Adrenal gland (tissue), 12 donors: ENCODE results near the gene RPLP2. TPM values are rescaled to one million over a fixed set of nuclear protein-coding genes. Genes with fewer than 3 reads are reported as not detected.

ENCODE experiments used
- DNase-seq, 7 donors: peaks; one replicate each; pipeline ENCODE4 v3.0.0-alpha.2; 2019 to 2020
- H3K27ac ChIP-seq, 5 donors: fragments of 200-600 bp; sonication (generic) in 4 of 5; 1 replicate in 3 of 5; 2 replicates in 2 of 5; pipeline versions ENCODE4 v1.5.1 to v1.8.0; 2016 to 2020; ENCODE audit warnings: mild to moderate bottlenecking in 1 of 5
- H3K27me3 ChIP-seq: fragments of 200-600 bp; 2 replicates; pipeline ENCODE4 v1.8.0; 2021
- H3K36me3 ChIP-seq, 2 donors: fragments of 200-600 bp; replicated peaks in 1 of 2; 1 replicate in 1 of 2; 2 replicates in 1 of 2; pipeline versions ENCODE4 v1.5.1 to v1.8.0; 2018 to 2022
- H3K4me1 ChIP-seq, 2 donors: fragments of 200-600 bp; replicated peaks in 1 of 2; 1 replicate in 1 of 2; 2 replicates in 1 of 2; pipeline versions ENCODE4 v1.5.1 to v1.8.0; 2018 to 2021
- H3K4me3 ChIP-seq, 4 donors: fragments of 200-600 bp; sonication (generic) in 3 of 4; one replicate each; pipeline ENCODE4 v1.5.1; 2016 to 2018
- H3K9me3 ChIP-seq, 3 donors: fragments of 200-600 bp; sonication (generic) in 1 of 3; replicated peaks in 1 of 3; 1 replicate in 2 of 3; 2 replicates in 1 of 3; pipeline versions ENCODE4 v1.5.1 to v1.8.0; 2016 to 2021
- POLR2A ChIP-seq, 2 donors: fragments of 450-650 bp; IDR thresholded peaks; one replicate each; pipeline ENCODE4 v1.6.1; 2017; ENCODE audit warnings: antibody characterized with exemption in 2 of 2, mild to moderate bottlenecking in 2 of 2, moderate library complexity in 1 of 2
- WGBS, 4 donors: extraction: QIAGEN DNeasy Blood & Tissue Kit in 2 of 4; methylation state at CpG; one replicate each; pipeline versions ENCODE4 v1.1.5 to v1.1.7; 2013 to 2017; 5-methylcytosine and 5-hydroxymethylcytosine counted together
- intact Hi-C, 2 donors: fragments of 100-400 bp; cut with DNase I; formaldehyde crosslinking; loops; one replicate each; pipeline versions ENCODE4 v1.14.1 to v1.15.0; 2022 to 2023
- polyA plus RNA-seq, 3 donors: library from polyadenylated mRNA; stranded (reverse); fragments of 200-250 nt in 2 of 3; fragments of 350-450 nt in 1 of 3; fragmentation: Illumina TruSeq in 1 of 3; extraction: RNeasy Lipid Tissue Mini Kit (QIAGEN cat#74804) in 1 of 3; gene quantifications; one replicate each; pipeline ENCODE4 v1.2.3, GENCODE V29; 2013 to 2014
- total RNA-seq, 9 donors: library from RNA; depleted of rRNA in 4 of 9; stranded (reverse); fragments of >200 nt in 4 of 9; fragments of 120-200 nt in 1 of 9; fragmentation: NEBNext Ultra II Directional in 1 of 9; extraction: Animal tissue kit (Norgen Biotek cat#: 25700) in 1 of 9; gene quantifications; one replicate each; pipeline versions ENCODE4 v1.1.0 to v1.2.4, GENCODE V29; 2013 to 2023
- TF ChIP-seq, protein P1 (sequence below), 6 experiments: fragments of 450-650 bp in 4 of 6; fragments of 200-600 bp in 2 of 6; sonication (generic) in 1 of 6; IDR thresholded peaks; 1 replicate in 5 of 6; 2 replicates in 1 of 6; pipeline versions ENCODE4 v1.5.1 to v1.8.0; 2016 to 2021; ENCODE audit warnings: antibody characterized with exemption in 6 of 6, mild to moderate bottlenecking in 2 of 6, moderate library complexity in 1 of 6
- donor health status: healthy with polysubstance abuse.
- donor health status: Bipolar disorder and iron deficiency.
- donor health status: DM: yes; HTN: yes; CAD: no.
- donor health status: DM: no; HTN: no; CAD: no.
- donor health status: DM: no; HTN: no; CAD: no.
- donor health status: DM: yes; HTN: yes; CAD: no.

RPLP2 gene
- total and polyA plus RNA-seq, 12 donors: 190 to 2,473 (median 1,248) TPM

DNA sequence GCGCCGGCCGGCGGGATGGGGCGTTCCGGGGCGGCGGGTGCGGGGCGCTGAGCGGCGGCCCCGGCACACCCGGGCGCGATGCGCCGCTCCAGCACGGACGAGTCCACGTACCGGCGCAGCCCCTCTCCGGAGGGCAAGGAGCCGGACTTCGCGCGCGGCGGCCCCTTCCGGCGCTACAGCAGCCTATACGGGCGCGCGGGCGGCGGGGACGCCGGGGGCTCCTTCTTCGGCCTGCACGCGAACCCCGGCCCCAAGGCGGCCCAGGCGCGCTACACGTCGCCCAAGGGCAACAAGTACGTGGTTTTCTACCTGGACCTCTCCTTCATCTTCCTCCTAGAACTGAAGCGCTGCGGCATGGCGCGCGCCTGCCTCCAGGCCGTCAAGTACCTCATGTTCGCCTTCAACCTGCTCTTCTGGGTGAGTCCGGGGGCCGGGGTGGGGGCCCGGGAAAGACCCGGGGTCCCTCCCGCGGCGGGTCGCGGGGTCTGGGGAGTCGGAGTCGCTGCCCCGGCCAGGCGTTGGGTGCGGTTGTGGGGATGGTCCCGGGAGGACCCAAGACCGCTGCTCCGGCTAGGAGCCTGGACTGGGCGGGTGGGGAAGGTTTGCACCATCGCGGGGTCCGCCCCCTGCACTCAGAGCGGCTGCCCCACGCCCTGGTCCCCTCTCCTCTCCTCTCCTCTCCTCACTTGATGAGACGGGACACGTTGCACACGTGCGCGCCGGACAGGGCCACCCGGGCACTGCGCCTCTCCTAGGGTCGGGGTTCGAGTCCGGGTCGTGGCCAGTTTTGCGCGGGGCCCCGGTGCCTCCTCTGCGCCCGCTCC lies 40.4 kb downstream of the RPLP2 start:
- no peak for DNase-seq
- peaks cover 11 to 15% of the 10 kb centered on the region in 2 donors for H3K4me1 ChIP-seq
- no peak overlapping the region for H3K27ac ChIP-seq

DNA sequence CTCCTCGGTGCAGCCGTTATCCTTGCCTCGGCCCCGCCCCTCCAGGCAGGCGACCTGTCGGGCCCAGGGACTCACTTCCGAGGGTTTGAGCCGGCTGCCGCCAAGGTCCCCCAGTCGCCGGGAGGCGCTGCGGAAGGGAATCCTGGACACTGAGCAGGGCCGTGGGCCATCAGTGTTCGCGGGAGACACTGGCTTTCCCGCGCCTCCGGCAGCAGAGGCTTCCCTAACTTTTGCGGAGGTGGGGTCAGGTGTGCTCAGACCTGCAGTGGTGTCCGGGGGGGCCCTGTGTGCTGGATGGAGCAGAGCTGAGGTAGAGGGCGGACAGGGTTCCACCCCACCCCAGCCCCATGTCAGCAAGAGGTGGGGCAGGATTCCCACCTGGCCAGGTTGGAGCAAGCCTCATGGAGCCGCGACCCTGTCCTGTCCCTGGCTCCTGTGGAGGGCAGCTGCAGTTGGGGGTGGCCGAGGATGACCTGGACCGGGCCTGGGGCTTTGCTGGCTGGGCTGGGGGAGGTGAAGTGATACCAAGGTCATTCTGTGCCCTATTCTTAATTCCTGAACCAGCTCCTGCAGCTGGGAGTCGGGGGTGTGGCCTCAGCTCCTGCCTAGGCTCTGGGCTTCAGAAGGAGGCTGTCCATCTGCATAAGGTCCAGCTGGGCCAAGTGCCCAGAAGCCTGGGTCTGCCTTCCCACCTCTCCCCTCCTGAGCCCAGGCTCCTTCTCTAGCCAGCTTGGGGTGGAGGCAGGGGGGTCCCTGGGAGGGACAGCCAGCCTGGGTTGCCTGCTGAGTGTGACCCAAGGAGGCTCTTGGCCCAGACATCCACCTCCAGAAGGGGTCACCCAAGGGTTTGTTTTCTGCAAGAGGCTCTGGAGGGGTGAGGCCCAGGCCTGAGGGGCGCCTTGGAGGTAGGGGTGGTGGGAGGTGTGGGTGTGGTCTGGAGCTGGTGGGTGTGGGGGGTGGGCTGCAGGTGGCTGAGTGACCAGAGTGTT lies 41.3 kb downstream of the RPLP2 start:
- Histone ChIP-seq H3K4me1 (peaks cover 10 to 13% of the 10 kb centered on the region in 2 donors), H3K27me3 (no peaks in the 10 kb centered on the region), H3K9me3 (no peaks in the 10 kb centered on the region), H3K4me3 (no peak overlapping the region), H3K36me3 (no peaks in the 10 kb centered on the region), H3K27ac (no peak overlapping the region)
- 43 to 92% (median 59%) methylated on average over 2 to 28 of the region's 28 CpGs for WGBS, 4 donors
- DNase-seq: no peak
- no peak for TF ChIP-seq POLR2A (IDR thresholded peaks at IDR 0.05)
- TF ChIP-seq, protein P1, sequence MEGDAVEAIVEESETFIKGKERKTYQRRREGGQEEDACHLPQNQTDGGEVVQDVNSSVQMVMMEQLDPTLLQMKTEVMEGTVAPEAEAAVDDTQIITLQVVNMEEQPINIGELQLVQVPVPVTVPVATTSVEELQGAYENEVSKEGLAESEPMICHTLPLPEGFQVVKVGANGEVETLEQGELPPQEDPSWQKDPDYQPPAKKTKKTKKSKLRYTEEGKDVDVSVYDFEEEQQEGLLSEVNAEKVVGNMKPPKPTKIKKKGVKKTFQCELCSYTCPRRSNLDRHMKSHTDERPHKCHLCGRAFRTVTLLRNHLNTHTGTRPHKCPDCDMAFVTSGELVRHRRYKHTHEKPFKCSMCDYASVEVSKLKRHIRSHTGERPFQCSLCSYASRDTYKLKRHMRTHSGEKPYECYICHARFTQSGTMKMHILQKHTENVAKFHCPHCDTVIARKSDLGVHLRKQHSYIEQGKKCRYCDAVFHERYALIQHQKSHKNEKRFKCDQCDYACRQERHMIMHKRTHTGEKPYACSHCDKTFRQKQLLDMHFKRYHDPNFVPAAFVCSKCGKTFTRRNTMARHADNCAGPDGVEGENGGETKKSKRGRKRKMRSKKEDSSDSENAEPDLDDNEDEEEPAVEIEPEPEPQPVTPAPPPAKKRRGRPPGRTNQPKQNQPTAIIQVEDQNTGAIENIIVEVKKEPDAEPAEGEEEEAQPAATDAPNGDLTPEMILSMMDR (IDR thresholded peaks at IDR 0.05): no peak
- intact Hi-C loops: no loop called here

More for the DNA sequence above, 40.4 kb downstream of the RPLP2 start:
- Histone ChIP-seq H3K4me3 (peak overlapping the region in 1 of 4 donors; percentile 46), H3K9me3 (no peaks in the 10 kb centered on the region), H3K27me3 (no peaks in the 10 kb centered on the region), H3K36me3 (no peaks in the 10 kb centered on the region)
- no peak for TF ChIP-seq POLR2A (IDR thresholded peaks at IDR 0.05)
- TF ChIP-seq, protein P1 (IDR thresholded peaks at IDR 0.05): no peak
- 18 to 41% (median 22%) methylated on average over 34 to 97 of the region's 97 CpGs for WGBS, 4 donors
- intact Hi-C loops: loop anchor here (2.0 to 5.0 kb wide), 3 partner anchors 59 to 202 kb away; no protein-coding TSS in a partner anchor

DNA sequence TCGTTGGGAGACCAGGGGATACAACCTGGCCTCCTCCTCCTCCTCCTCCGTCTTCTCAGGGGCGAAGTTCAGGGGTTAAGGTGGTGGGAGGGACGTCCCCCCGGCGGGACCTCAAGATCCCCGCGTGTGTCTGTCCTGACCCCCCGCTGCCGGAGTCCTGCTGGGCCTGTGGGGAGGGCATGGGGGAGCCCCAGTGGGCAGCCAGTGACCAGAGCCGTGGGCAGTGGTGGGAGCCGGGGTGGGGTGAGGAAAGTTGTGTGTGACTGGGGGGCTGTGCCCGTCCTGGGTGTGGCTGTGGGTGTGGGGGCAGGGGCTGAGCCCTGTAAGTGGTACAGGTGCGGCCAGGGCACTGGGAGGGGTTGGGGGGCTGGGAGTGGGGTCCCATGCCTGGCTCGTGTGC lies 43.0 kb downstream of the RPLP2 start:
- H3K4me1 ChIP-seq: peaks cover 10 to 13% of the 10 kb centered on the region in 2 donors
- DNase-seq: no peak
- WGBS, 4 donors: 79 to 93% (median 88%) methylated on average over 5 to 15 of the region's 15 CpGs
- H3K36me3 ChIP-seq: no peaks in the 10 kb centered on the region
- H3K9me3 ChIP-seq: no peaks in the 10 kb centered on the region
- no peaks in the 10 kb centered on the region for H3K27me3 ChIP-seq
- intact Hi-C loops: no loop called here
- no peak overlapping the region for H3K4me3 ChIP-seq
- TF ChIP-seq, protein P1 (IDR thresholded peaks at IDR 0.05): no peak
- no peak for TF ChIP-seq POLR2A (IDR thresholded peaks at IDR 0.05)
- H3K27ac ChIP-seq: no peak overlapping the region
